CD4-positive, alpha-beta T cell treated with Interferon gamma for 1 hour (primary cell): Measurements from ENCODE around the gene GLA.

Experiments
- DNase-seq: peaks from one replicate; pipeline ENCODE4 v3.0.0-alpha.2; 2020

Gene GLA

GRCh38 chrX:101395789-101396188 is 11.9 kb downstream of the GLA start:
- DNase-seq, result no peak

- DNase-seq, result no peak
Measured at GRCh38 chrX:101394372-101394771, 13.4 kb downstream of the GLA start.

- DNase-seq, result no peak
Measured at GRCh38 chrX:101393530-101394305, 14.0 kb downstream of the GLA start.

GRCh38 chrX:101391831-101392230 is 15.9 kb downstream of the GLA start:
- no peak for DNase-seq

GRCh38 chrX:101390664-101391525 is 16.8 kb downstream of the GLA start, which contains the start of gene RPL36A:
Gene RPL36A, plus strand, starts transcription at chrX:101391011. Its CDS starts 33 bp downstream, at chrX:101391044.
- DNase-seq, result peak; percentile 85

GRCh38 chrX:101388604-101389003 is 19.1 kb downstream of the GLA start:
- DNase-seq, result no peak

GRCh38 chrX:101386542-101386885 is 21.2 kb downstream of the GLA start:
- DNase-seq, result no peak

GRCh38 chrX:101385795-101386541 is 21.8 kb downstream of the GLA start, which contains the start of gene BTK:
Gene BTK, minus strand, starts transcription at chrX:101386191. Its CDS starts 10,907 bp downstream, at chrX:101375284.
- peak; percentile 36 for DNase-seq

- no peak for DNase-seq
Measured at GRCh38 chrX:101385026-101385684, 22.6 kb downstream of the GLA start.

- DNase-seq, result no peak
Measured at GRCh38 chrX:101383679-101384205, 24.0 kb downstream of the GLA start.

- DNase-seq, result no peak
Measured at GRCh38 chrX:101377547-101377946, 30.2 kb downstream of the GLA start.

- DNase-seq, result no peak
Measured at GRCh38 chrX:101370888-101371504, 36.7 kb downstream of the GLA start.

GRCh38 chrX:101369687-101370086 is 38.0 kb downstream of the GLA start:
- DNase-seq, result no peak

GRCh38 chrX:101368800-101369199 is 38.9 kb downstream of the GLA start:
- DNase-seq, result no peak

GRCh38 chrX:101365301-101365795 is 42.4 kb downstream of the GLA start:
- no peak for DNase-seq

- DNase-seq, result no peak
Measured at GRCh38 chrX:101362757-101363156, 45.0 kb downstream of the GLA start.

- no peak for DNase-seq
Measured at GRCh38 chrX:101362116-101362515, 45.6 kb downstream of the GLA start.

- no peak for DNase-seq
Measured at GRCh38 chrX:101360390-101360789, 47.3 kb downstream of the GLA start.

- DNase-seq, result no peak
Measured at GRCh38 chrX:101359966-101360365, 47.8 kb downstream of the GLA start.

GRCh38 chrX:101357166-101357795 is 50.4 kb downstream of the GLA start:
- DNase-seq, result no peak

GRCh38 chrX:101349193-101349562 is 58.5 kb downstream of the GLA start:
- no peak for DNase-seq
